Calu3 (cell line): ENCODE measurements around the gene ENDOD1. TPM values are rescaled to one million over a fixed set of nuclear protein-coding genes. Genes with fewer than 3 reads are reported as not detected.

Experiments used
- BruUV-seq: library from RNA; stranded (reverse); fragments of 400-500 nt; replicated peaks from 2 replicates; lab custom pipeline; 2021; lab: Mats Ljungman, UMichigan
- CTCF ChIA-PET: fragments of 300-600 bp; sonication (Branson Sonifier 250); formaldehyde crosslinking; loops from one replicate; lab custom pipeline; 2022; ENCODE audit warnings: antibody characterized with exemption; lab: Charles Lee
- DNase-seq: peaks from one replicate; pipeline ENCODE4 v3.0.0; 2022
- H3K27ac Mint-ChIP-seq: one replicate; pipeline ENCODE4 v1.8.0; 2022; ENCODE audit warnings: mixed read lengths; ENCODE audit not compliant: unreplicated experiment
- H3K27me3 Mint-ChIP-seq: one replicate; pipeline ENCODE4 v1.8.0; 2022; ENCODE audit warnings: mixed read lengths; ENCODE audit not compliant: unreplicated experiment
- H3K36me3 Mint-ChIP-seq: one replicate; pipeline ENCODE4 v1.8.0; 2022; ENCODE audit warnings: mild to moderate bottlenecking, moderate library complexity, mixed read lengths; ENCODE audit not compliant: insufficient read depth, unreplicated experiment
- H3K4me1 Mint-ChIP-seq: one replicate; pipeline ENCODE4 v1.8.0; 2022; ENCODE audit warnings: mild to moderate bottlenecking, low read depth, mixed read lengths; ENCODE audit not compliant: unreplicated experiment
- H3K4me3 Mint-ChIP-seq: one replicate; pipeline ENCODE4 v1.8.0; 2022; ENCODE audit warnings: mild to moderate bottlenecking, low read depth, moderate library complexity, mixed read lengths; ENCODE audit not compliant: unreplicated experiment
- H3K9me3 Mint-ChIP-seq: one replicate; pipeline ENCODE4 v1.8.0; 2022; ENCODE audit warnings: low read depth, mixed read lengths; ENCODE audit not compliant: unreplicated experiment
- CTCF ChIP-seq: fragments of 200-600 bp; IDR thresholded peaks from one replicate; pipeline ENCODE4 v1.8.0; 2022; ENCODE audit warnings: antibody characterized with exemption; ENCODE audit not compliant: unreplicated experiment
- intact Hi-C: fragments of 100-400 bp; cut with micrococcal nuclease; formaldehyde crosslinking; loops from one replicate; pipeline ENCODE4 v1.10.0; 2022; ENCODE audit not compliant: unreplicated experiment
- total RNA-seq: library from RNA; stranded (reverse); gene quantifications from 2 replicates; pipeline ENCODE4 v1.2.3, GENCODE V29; 2022

The ENDOD1 gene
- total RNA-seq, 1 experiment from 2014 or later: 29.4 TPM

- no TSS peak for BruUV-seq
- Mint-ChIP-seq H3K4me1 (no peaks in the 10 kb centered on the region), H3K27ac (no peak overlapping the region), H3K4me3 (no peak overlapping the region), H3K27me3 (peaks cover 8% of the 10 kb centered on the region), H3K9me3 (no peaks in the 10 kb centered on the region), H3K36me3 (no peaks in the 10 kb centered on the region)
- TF ChIP-seq CTCF: no peak
- DNase-seq: no peak
- CTCF ChIA-PET: no interaction called here
- intact Hi-C loops: no loop called here
These were observed 31.7 kb upstream of the ENDOD1 start for GRCh38 chr11:95057959-95058358.

GRCh38 chr11:95058621-95059020 is 31.0 kb upstream of the ENDOD1 start:
- intact Hi-C loops: no loop called here
- Mint-ChIP-seq H3K36me3 (no peaks in the 10 kb centered on the region), H3K27me3 (peaks cover 8% of the 10 kb centered on the region), H3K9me3 (no peaks in the 10 kb centered on the region), H3K4me3 (no peak overlapping the region), H3K27ac (no peak overlapping the region), H3K4me1 (no peaks in the 10 kb centered on the region)
- TF ChIP-seq CTCF: no peak
- BruUV-seq: no TSS peak
- no peak for DNase-seq
- CTCF ChIA-PET: no interaction called here

GRCh38 chr11:95059046-95059445 is 30.6 kb upstream of the ENDOD1 start:
- intact Hi-C loops: no loop called here
- BruUV-seq: no TSS peak
- no peak for TF ChIP-seq CTCF
- H3K36me3 Mint-ChIP-seq: no peaks in the 10 kb centered on the region
- H3K9me3 Mint-ChIP-seq: no peaks in the 10 kb centered on the region
- no peaks in the 10 kb centered on the region for H3K4me1 Mint-ChIP-seq
- CTCF ChIA-PET: no interaction called here
- DNase-seq: no peak
- no peak overlapping the region for H3K27ac Mint-ChIP-seq
- H3K4me3 Mint-ChIP-seq: no peak overlapping the region
- H3K27me3 Mint-ChIP-seq: peaks cover 8% of the 10 kb centered on the region

- peaks cover 8% of the 10 kb centered on the region for H3K27me3 Mint-ChIP-seq
- intact Hi-C loops: loop anchor here (5.0 kb wide), 2 partner anchors 67 to 702 kb away; no protein-coding TSS in a partner anchor
- CTCF ChIA-PET: no interaction called here
- peaks cover 2% of the 10 kb centered on the region for H3K4me1 Mint-ChIP-seq
- no peak overlapping the region for H3K4me3 Mint-ChIP-seq
- no peak for DNase-seq
- BruUV-seq: no TSS peak
- H3K36me3 Mint-ChIP-seq: peaks cover 32% of the 10 kb centered on the region
- H3K27ac Mint-ChIP-seq: no peak overlapping the region
- no peaks in the 10 kb centered on the region for H3K9me3 Mint-ChIP-seq
- no peak for TF ChIP-seq CTCF
These were observed 24.3 kb upstream of the ENDOD1 start for GRCh38 chr11:95065336-95065735.
